H1 (cell line): ENCODE measurements around the gene CBFA2T2.

Source experiments
- BRCA1 ChIP-seq: IDR thresholded peaks from 2 replicates; pipeline ENCODE4 v1.6.1; 2012; ENCODE audit warnings: low read depth, low read length, improper control_type of control experiment
- EP300 ChIP-seq, 2 experiments: IDR thresholded peaks; 1 replicate in 1 of 2; 2 replicates in 1 of 2; pipeline ENCODE4 v1.6.1; 2011 to 2012; ENCODE audit warnings: low read depth in 2 of 2, low read length in 2 of 2, mild to moderate bottlenecking in 2 of 2, borderline replicate concordance in 1 of 2, inconsistent platforms in 1 of 2, moderate library complexity in 1 of 2
- EZH2 ChIP-seq: fragments of 200-600 bp; sonication (generic); IDR thresholded peaks from 2 replicates; pipeline ENCODE4 v1.7.1; 2012; ENCODE audit warnings: low read depth, mild to moderate bottlenecking, moderate library complexity, low read length, inconsistent platforms; ENCODE audit not compliant: severe bottlenecking
- GABPA ChIP-seq: IDR thresholded peaks from 2 replicates; pipeline ENCODE4 v1.6.1; 2011; ENCODE audit warnings: mild to moderate bottlenecking, low read length, moderate library complexity, borderline replicate concordance; ENCODE audit not compliant: insufficient read depth
- HDAC6 ChIP-seq: IDR thresholded peaks from one replicate; pipeline ENCODE4 v1.7.1; 2012; ENCODE audit warnings: low read depth, mild to moderate bottlenecking, inconsistent platforms, low read length, moderate library complexity
- JUND ChIP-seq: IDR thresholded peaks from 2 replicates; pipeline ENCODE4 v1.6.1; 2011; ENCODE audit warnings: mild to moderate bottlenecking, improper control_type of control experiment, low read length
- MAFK ChIP-seq: IDR thresholded peaks from 2 replicates; pipeline ENCODE4 v1.6.1; 2012; ENCODE audit warnings: low read depth, mild to moderate bottlenecking, improper control_type of control experiment, low read length
- RAD21 ChIP-seq, 2 experiments: IDR thresholded peaks in 1 of 2; conservative IDR thresholded peaks in 1 of 2; 2 replicates each; pipeline ENCODE4 v1.6.1; 2011; ENCODE audit warnings: low read depth in 2 of 2, low read length in 2 of 2, improper control_type of control experiment in 1 of 2, inconsistent platforms in 1 of 2, mild to moderate bottlenecking in 1 of 2, moderate library complexity in 1 of 2
- TAF1 ChIP-seq: IDR thresholded peaks from 2 replicates; pipeline ENCODE4 v1.6.1; 2011; ENCODE audit warnings: mild to moderate bottlenecking, low read depth, low read length
- TF ChIP-seq, protein P1 (sequence below), 3 experiments: IDR thresholded peaks; 1 replicate in 2 of 3; 2 replicates in 1 of 3; pipeline versions ENCODE4 v1.5.1 to v1.6.1; 2011; ENCODE audit warnings: low read length in 3 of 3, mild to moderate bottlenecking in 3 of 3, inconsistent platforms in 2 of 3, low read depth in 1 of 3, moderate library complexity in 1 of 3; ENCODE audit not compliant: insufficient read depth in 1 of 3; ENCODE audit errors: control extremely low read depth in 1 of 3
- TF ChIP-seq, protein P2 (sequence below): IDR thresholded peaks from 2 replicates; pipeline ENCODE4 v1.6.1; 2012; ENCODE audit warnings: inconsistent platforms

DNA sequence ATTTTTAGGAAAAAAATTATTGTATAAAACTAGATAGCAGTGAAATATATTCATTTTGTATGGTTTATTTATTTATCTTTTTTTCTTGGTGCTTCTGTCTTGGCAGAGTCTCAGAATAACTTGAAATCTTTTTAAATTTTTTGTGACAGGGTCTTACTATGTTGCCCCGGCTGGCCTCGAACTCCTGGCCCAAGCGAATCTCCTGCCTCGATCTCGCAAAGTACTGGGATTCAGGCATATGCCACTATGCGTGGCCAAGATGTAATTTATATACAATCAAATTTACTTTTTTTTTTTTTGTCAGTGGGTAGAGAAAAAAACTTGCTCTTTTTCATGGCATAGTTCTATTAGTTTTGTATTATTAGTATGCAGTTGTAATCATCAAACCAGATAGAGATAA, 13.7 kb downstream of the CBFA2T2 start:
- TF ChIP-seq TAF1 (no peak), JUND (no peak), EP300 (IDR thresholded peaks at IDR 0.05; ENCODE audit: borderline replicate concordance in 1 of 2, low read depth in 2 of 2, low read length in 2 of 2) (no peak), GABPA (no peak), MAFK (no peak), EZH2 (no peak), HDAC6 (no peak), RAD21 (IDR thresholded peaks at IDR 0.05 in 1 of 2, conservative IDR thresholded peaks at IDR 0.05 in 1 of 2; ENCODE audit: low read depth in 2 of 2, low read length in 2 of 2) (no peak), BRCA1 (no peak)
- TF ChIP-seq, protein P1, sequence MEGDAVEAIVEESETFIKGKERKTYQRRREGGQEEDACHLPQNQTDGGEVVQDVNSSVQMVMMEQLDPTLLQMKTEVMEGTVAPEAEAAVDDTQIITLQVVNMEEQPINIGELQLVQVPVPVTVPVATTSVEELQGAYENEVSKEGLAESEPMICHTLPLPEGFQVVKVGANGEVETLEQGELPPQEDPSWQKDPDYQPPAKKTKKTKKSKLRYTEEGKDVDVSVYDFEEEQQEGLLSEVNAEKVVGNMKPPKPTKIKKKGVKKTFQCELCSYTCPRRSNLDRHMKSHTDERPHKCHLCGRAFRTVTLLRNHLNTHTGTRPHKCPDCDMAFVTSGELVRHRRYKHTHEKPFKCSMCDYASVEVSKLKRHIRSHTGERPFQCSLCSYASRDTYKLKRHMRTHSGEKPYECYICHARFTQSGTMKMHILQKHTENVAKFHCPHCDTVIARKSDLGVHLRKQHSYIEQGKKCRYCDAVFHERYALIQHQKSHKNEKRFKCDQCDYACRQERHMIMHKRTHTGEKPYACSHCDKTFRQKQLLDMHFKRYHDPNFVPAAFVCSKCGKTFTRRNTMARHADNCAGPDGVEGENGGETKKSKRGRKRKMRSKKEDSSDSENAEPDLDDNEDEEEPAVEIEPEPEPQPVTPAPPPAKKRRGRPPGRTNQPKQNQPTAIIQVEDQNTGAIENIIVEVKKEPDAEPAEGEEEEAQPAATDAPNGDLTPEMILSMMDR (IDR thresholded peaks at IDR 0.05; ENCODE audit: control extremely low read depth in 1 of 3, insufficient read depth in 1 of 3, low read depth in 1 of 3, low read length in 3 of 3): no peak
- TF ChIP-seq, protein P2, sequence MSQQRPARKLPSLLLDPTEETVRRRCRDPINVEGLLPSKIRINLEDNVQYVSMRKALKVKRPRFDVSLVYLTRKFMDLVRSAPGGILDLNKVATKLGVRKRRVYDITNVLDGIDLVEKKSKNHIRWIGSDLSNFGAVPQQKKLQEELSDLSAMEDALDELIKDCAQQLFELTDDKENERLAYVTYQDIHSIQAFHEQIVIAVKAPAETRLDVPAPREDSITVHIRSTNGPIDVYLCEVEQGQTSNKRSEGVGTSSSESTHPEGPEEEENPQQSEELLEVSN: no peak
